BLaER1 treated with 17β-estradiol and CSF1 and Interleukin-3, amounts not matched to agents 10 nM and 100 nM (cell line): ENCODE measurements around the gene LRRC32.

ENCODE experiments used
- H3K27ac ChIP-seq, 11 experiments: shearing (Covaris generic); formaldehyde crosslinking; 2 replicates each; pipeline ENCODE4 v1.8.1; 2022
- H3K27me3 ChIP-seq, 11 experiments: shearing (Covaris generic); formaldehyde crosslinking; 2 replicates each; pipeline ENCODE4 v1.8.1; 2022
- H3K36me3 ChIP-seq, 11 experiments: shearing (Covaris generic); formaldehyde crosslinking; 2 replicates each; pipeline ENCODE4 v1.8.1; 2022
- H3K4me1 ChIP-seq, 10 experiments: shearing (Covaris generic); formaldehyde crosslinking; 2 replicates each; pipeline ENCODE4 v1.8.1; 2022
- H3K4me2 ChIP-seq, 11 experiments: shearing (Covaris generic); formaldehyde crosslinking; 2 replicates each; pipeline ENCODE4 v1.8.1; 2022
- H3K4me3 ChIP-seq, 10 experiments: shearing (Covaris generic); formaldehyde crosslinking; 2 replicates each; pipeline ENCODE4 v1.8.1; 2022
- H3K9ac ChIP-seq, 11 experiments: shearing (Covaris generic); formaldehyde crosslinking; 2 replicates each; pipeline ENCODE4 v1.8.1; 2022
- H3K9me3 ChIP-seq, 11 experiments: shearing (Covaris generic); formaldehyde crosslinking; replicated peaks in 1 of 11; 2 replicates each; pipeline ENCODE4 v1.8.1; 2022
- H4K20me1 ChIP-seq, 11 experiments: shearing (Covaris generic); formaldehyde crosslinking; 2 replicates each; pipeline ENCODE4 v1.8.1; 2022
- Cebpa-rat ChIP-seq, 11 experiments: shearing (Covaris generic); IDR thresholded peaks; 2 replicates each; pipeline ENCODE4 v1.8.1; 2022

The LRRC32 gene

GRCh38 chr11:76701294-76702040 lies 30.9 kb upstream of the LRRC32 start:
- no peak overlapping the region for H3K4me2 ChIP-seq
- no peak overlapping the region for H3K27ac ChIP-seq
- no peak overlapping the region for H3K9ac ChIP-seq
- peaks cover 0 to 14% (median 9%) of the 10 kb centered on the region in 10 experiments; a peak in 10 of 20 replicates for H3K4me1 ChIP-seq
- H3K9me3 ChIP-seq, result peaks cover 0 to 14% (median 7%) of the 10 kb centered on the region in 11 experiments; a peak in 11 of 22 replicates
- no peaks in the 10 kb centered on the region for H3K36me3 ChIP-seq
- H4K20me1 ChIP-seq, result no peaks in the 10 kb centered on the region
- H3K4me3 ChIP-seq, result no peak overlapping the region
- no peak for TF ChIP-seq Cebpa-rat (IDR thresholded peaks at IDR 0.05)
- no peaks in the 10 kb centered on the region for H3K27me3 ChIP-seq

GRCh38 chr11:76700177-76701100 lies 29.9 kb upstream of the LRRC32 start:
- no peak overlapping the region for H3K9ac ChIP-seq
- H3K4me2 ChIP-seq, result peak overlapping the region in 5 of 11 experiments; percentile 11 to 44 (median 34); a peak in 7 of 22 replicates
- no peaks in the 10 kb centered on the region; a peak in 2 of 22 replicates for H4K20me1 ChIP-seq
- no peak overlapping the region for H3K4me3 ChIP-seq
- H3K36me3 ChIP-seq, result no peaks in the 10 kb centered on the region
- no peak for TF ChIP-seq Cebpa-rat (IDR thresholded peaks at IDR 0.05)
- H3K4me1 ChIP-seq, result peaks cover 6 to 21% (median 16%) of the 10 kb centered on the region in 10 experiments
- no peak overlapping the region; a peak in 1 of 22 replicates for H3K27ac ChIP-seq
- H3K9me3 ChIP-seq, result peaks cover 0 to 6% (median 3%) of the 10 kb centered on the region in 11 experiments; a peak in 11 of 22 replicates
- H3K27me3 ChIP-seq, result no peaks in the 10 kb centered on the region

DNA sequence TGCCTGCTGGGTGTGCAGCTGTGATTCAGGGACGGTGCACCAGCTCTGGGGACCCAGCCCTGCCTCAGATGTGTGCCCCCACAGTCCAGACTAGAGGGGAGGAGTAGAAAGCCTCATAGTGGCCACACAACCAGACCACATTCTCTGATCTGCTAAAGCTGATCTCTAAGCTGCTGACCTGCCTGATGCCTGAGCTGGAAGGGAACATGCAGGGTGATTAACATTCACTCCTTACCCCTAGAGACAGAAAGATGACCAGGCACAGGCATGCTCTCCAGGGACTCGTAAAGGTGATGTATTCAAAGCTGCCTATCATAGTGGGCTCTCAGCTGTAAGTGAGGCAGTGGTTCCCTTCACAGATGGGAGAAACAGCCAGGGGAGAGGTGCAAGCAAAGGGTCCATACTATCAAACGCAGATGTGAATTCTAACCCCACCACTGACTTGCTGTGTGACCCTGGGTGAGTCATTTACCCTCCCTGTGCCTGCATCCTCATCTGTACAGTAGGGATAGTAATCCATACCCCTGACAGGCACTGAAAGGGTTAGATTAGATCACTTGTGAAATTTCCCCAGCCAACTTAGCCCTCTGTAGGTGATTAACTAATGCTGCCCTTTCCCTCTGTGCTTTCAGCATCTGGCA lies 29.0 kb upstream of the LRRC32 start:
- no peak overlapping the region for H3K27ac ChIP-seq
- no peak overlapping the region for H3K9ac ChIP-seq
- no peak overlapping the region for H3K4me3 ChIP-seq
- no peak overlapping the region for H3K4me2 ChIP-seq
- no peaks in the 10 kb centered on the region; a peak in 2 of 22 replicates for H4K20me1 ChIP-seq
- no peaks in the 10 kb centered on the region for H3K27me3 ChIP-seq
- H3K36me3 ChIP-seq, result no peaks in the 10 kb centered on the region
- no peaks in the 10 kb centered on the region for H3K9me3 ChIP-seq
- peaks cover 9 to 23% (median 18%) of the 10 kb centered on the region in 10 experiments for H3K4me1 ChIP-seq
- TF ChIP-seq Cebpa-rat (IDR thresholded peaks at IDR 0.05), result no peak

GRCh38 chr11:76698321-76699043 lies 27.9 kb upstream of the LRRC32 start:
- Histone ChIP-seq H3K9me3 (no peaks in the 10 kb centered on the region), H3K4me1 (peaks cover 9 to 23% (median 18%) of the 10 kb centered on the region in 10 experiments), H3K27me3 (no peaks in the 10 kb centered on the region), H3K36me3 (no peaks in the 10 kb centered on the region), H3K4me3 (no peak overlapping the region), H3K27ac (no peak overlapping the region), H4K20me1 (no peaks in the 10 kb centered on the region; a peak in 2 of 22 replicates), H3K4me2 (no peak overlapping the region), H3K9ac (no peak overlapping the region)
- no peak for TF ChIP-seq Cebpa-rat (IDR thresholded peaks at IDR 0.05)

DNA sequence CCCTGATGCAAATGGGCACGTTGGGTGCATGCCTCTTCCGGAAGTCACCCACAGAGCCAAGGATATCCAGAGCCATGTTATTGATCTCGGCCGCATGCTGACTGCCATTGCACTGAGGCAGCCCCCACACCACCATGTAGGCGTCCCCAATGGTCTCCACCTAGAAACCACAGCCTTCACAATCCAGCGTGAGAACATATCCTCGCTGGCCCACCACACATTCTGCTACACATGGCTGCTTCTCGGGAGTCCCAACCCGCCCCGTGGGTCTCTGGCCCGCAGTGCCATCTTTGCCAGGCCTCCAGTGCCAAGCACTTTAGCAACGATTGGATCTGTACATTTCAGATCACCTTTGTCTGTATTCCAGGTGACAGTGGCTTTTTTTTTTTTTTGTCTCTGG lies 26.2 kb upstream of the LRRC32 start:
- Histone ChIP-seq H4K20me1 (no peaks in the 10 kb centered on the region; a peak in 2 of 22 replicates), H3K9me3 (no peaks in the 10 kb centered on the region)
- no peak for TF ChIP-seq Cebpa-rat (IDR thresholded peaks at IDR 0.05)

GRCh38 chr11:76695771-76696170 lies 25.2 kb upstream of the LRRC32 start:
- Histone ChIP-seq H3K4me3 (no peak overlapping the region), H3K4me2 (peak overlapping the region; percentile 14 to 53 (median 38); a peak in 17 of 22 replicates), H3K9me3 (no peaks in the 10 kb centered on the region)

More for the DNA sequence above, 26.2 kb upstream of the LRRC32 start:
- H3K9ac ChIP-seq, result no peak overlapping the region
- H3K27ac ChIP-seq, result no peak overlapping the region
- H3K4me1 ChIP-seq, result peaks cover 9 to 23% (median 18%) of the 10 kb centered on the region in 10 experiments
- no peak overlapping the region for H3K4me3 ChIP-seq
- no peaks in the 10 kb centered on the region for H3K27me3 ChIP-seq
- no peaks in the 10 kb centered on the region for H3K36me3 ChIP-seq
- no peak overlapping the region for H3K4me2 ChIP-seq

GRCh38 chr11:76695133-76695532 lies 24.6 kb upstream of the LRRC32 start:
- H3K27me3 ChIP-seq, result no peaks in the 10 kb centered on the region
- H4K20me1 ChIP-seq, result no peaks in the 10 kb centered on the region; a peak in 2 of 22 replicates
- H3K9me3 ChIP-seq, result no peaks in the 10 kb centered on the region
- H3K27ac ChIP-seq, result no peak overlapping the region
- H3K9ac ChIP-seq, result no peak overlapping the region
- no peaks in the 10 kb centered on the region for H3K36me3 ChIP-seq
- H3K4me1 ChIP-seq, result peaks cover 9 to 25% (median 11%) of the 10 kb centered on the region in 10 experiments
- TF ChIP-seq Cebpa-rat (IDR thresholded peaks at IDR 0.05), result no peak
- H3K4me3 ChIP-seq, result no peak overlapping the region
- peak overlapping the region in 8 of 11 experiments; percentile 14 to 53 (median 38); a peak in 12 of 22 replicates for H3K4me2 ChIP-seq

More at GRCh38 chr11:76695771-76696170, 25.2 kb upstream of the LRRC32 start:
- H4K20me1 ChIP-seq, result no peaks in the 10 kb centered on the region; a peak in 2 of 22 replicates
- no peak for TF ChIP-seq Cebpa-rat (IDR thresholded peaks at IDR 0.05)
- H3K27ac ChIP-seq, result no peak overlapping the region
- H3K9ac ChIP-seq, result no peak overlapping the region
- no peaks in the 10 kb centered on the region for H3K27me3 ChIP-seq
- H3K36me3 ChIP-seq, result no peaks in the 10 kb centered on the region
- H3K4me1 ChIP-seq, result peaks cover 9 to 26% (median 17%) of the 10 kb centered on the region in 10 experiments

DNA sequence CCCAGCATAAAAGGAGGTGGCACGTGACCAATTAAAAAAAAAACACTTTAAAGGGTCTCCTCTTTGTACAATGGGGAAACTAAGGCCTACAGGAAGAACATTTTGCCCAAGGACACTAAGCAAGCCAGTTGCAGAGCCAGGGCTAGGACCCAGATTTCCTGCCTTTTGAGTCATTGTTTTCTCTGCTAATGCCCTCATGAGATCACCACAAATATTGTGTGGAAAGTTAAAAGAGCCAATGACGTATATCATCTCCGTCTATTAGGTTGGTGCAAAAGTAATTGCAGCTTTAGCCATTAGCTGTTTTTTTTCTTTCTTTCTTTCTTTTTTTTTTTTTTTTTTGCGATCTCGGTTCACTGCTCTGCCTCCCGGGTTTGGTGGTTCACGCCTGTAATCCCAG lies 24.1 kb upstream of the LRRC32 start:
- Histone ChIP-seq H3K27me3 (no peaks in the 10 kb centered on the region), H3K4me3 (no peak overlapping the region), H3K9me3 (no peaks in the 10 kb centered on the region), H3K36me3 (no peaks in the 10 kb centered on the region), H3K27ac (no peak overlapping the region), H3K4me1 (peaks cover 9 to 28% (median 10%) of the 10 kb centered on the region in 10 experiments), H4K20me1 (no peaks in the 10 kb centered on the region; a peak in 2 of 22 replicates), H3K4me2 (no peak overlapping the region), H3K9ac (no peak overlapping the region)
- TF ChIP-seq Cebpa-rat (IDR thresholded peaks at IDR 0.05), result no peak
